ENCODE data around the gene ABI3BP. TPM values are rescaled to one million over a fixed set of nuclear protein-coding genes. Genes with fewer than 3 reads are reported as not detected.
"Not testable (repeated sequence)": the region's sequence is repeated elsewhere in the genome, so short reads cannot be mapped to it uniquely, and the experiment has no call there.

ABI3BP gene, protein sequence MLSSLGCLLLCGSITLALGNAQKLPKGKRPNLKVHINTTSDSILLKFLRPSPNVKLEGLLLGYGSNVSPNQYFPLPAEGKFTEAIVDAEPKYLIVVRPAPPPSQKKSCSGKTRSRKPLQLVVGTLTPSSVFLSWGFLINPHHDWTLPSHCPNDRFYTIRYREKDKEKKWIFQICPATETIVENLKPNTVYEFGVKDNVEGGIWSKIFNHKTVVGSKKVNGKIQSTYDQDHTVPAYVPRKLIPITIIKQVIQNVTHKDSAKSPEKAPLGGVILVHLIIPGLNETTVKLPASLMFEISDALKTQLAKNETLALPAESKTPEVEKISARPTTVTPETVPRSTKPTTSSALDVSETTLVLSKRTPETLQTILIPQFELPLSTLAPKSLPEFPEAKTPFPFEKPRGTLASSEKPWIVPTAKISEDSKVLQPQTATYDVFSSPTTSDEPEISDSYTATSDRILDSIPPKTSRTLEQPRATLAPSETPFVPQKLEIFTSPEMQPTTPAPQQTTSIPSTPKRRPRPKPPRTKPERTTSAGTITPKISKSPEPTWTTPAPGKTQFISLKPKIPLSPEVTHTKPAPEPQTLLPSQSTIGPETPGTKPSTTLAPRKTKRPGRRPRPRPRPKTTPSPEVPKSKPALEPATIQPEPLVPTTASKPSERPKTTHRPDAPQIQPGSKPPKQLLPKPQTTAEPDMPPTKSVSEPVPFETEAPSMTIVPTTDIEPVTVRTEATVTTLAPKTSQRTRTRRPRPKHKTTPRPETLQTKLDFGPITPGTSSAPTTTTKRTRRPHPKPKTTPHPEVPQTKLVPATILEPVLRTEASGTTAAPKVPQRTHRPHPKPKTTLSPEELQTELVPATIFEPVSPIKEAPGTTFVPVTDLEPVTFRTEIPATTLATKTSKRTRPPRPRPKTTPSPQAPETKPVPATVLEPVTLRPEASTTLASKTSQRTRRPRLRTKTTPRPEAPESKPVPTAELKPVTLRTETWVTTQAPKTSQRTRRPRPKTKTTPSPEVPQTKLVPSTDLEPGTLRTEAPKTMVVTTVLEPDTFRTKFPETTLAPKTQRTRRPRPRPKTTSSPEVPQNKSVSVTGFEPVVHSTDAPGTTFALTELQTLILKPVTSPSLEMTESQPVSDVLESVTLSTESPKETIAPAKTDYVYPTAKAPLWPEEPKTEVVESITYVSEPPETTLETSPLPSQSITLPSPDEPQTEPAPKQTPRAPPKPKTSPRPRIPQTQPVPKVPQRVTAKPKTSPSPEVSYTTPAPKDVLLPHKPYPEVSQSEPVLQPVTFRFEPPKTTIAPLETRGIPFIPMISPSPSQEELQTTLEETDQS (N-terminal part only)
- total RNA-seq: not detected in 2 replicates

DNA sequence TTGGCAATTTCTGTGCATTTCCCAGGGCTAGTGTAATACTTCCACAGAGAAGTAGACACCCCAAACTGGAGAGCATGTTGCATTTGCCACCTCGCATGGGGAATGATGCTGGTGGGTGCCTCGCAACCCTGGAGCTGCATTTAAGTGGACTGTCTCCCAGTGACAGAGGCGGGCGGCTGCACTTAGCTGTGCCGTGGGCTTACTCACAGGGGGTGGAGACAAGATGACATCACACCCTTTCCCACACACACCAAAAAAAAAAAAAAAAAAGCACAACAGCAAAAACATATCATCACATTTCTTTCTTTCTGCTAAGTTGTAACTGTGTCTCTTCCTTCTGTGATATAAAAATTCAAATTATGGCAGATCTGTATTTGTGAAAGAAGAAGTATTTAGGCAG lies at the start of gene ABI3BP:
Gene ABI3BP, minus strand, starts transcription at position 113 of the 400 bp plus-strand sequence. Its CDS starts 37 bp downstream, at position 76.
- intact Hi-C loops (cut with micrococcal nuclease): no loop called here

DNA sequence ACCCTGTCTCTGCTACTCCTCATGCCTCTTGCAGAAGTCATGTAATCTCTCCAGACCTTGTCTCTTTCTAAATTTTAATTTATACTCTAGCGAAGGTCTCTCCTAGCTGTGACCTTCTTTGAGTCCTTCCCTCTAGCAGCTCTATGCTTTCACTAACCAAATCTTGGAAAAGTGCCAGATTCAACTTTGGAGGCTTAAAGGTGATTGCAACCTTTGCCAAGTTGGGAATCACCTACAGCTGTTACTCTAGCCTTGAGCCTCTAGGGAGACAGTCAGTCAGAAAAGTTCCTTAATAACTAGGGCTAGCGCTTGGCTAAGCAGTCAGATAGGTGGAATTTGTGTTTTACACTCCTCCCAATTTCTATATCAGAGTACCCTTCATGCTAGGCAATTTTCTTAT lies 46.1 kb upstream of the ABI3BP start:
- intact Hi-C loops (cut with micrococcal nuclease): no loop called here

DNA sequence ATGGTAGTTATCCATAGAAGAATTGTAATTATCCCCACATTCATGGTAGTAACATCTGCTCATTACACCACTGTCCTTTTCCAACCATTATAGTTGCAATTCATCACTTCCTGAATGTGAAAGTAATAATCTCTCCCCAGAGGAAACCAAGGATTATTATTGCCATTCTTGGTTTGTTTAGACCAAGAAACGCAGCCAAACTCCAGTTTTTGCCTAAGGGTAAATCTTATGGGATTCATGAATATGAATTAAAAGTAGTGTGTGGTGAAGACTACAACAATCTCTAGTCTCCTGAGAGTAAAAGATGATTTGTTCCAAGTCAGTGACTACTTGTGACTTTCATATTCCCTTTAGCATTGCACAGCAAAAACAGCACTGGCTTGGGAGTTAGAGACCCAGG lies 45.7 kb upstream of the ABI3BP start:
- intact Hi-C loops (cut with micrococcal nuclease): no loop called here

DNA sequence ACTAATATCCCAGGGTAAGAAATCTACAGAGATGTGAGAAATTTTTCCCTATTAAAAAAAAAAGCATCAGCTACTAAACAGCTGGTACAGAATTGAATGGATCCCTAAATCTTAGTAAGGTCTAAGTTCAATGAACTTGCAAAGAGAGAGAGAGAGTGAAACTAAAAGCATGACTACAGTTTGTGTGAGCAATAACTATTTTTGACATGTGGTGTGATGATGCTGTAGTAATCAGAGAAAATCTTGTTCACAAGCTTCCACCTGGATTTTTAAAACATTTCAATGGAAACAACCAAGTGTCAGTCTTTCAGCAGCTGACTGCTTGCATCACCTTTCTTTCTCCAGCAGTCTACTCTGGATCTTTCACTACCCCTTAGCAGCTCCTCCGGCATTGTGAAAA lies 45.2 kb upstream of the ABI3BP start:
- intact Hi-C loops (cut with micrococcal nuclease): no loop called here

DNA sequence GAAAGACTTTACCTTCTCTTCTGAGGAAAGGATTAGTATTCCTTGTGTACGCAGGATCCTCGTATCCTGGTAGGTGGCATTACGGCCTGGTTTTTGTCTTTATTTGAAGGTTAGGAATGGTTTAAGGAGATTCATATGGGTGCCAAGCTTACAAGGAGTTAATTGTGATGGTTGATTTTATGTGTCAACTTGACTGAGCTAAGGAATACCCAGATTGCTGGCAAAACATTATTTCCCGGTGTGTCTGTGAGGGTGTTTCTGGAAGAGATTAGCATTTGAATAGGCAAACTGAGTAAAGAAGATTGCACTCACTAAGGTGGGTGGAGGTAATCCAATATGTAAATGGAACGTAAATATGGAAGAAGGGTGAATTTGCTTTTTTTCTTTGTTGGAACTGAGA lies 44.4 kb upstream of the ABI3BP start:
- intact Hi-C loops (cut with micrococcal nuclease): no loop called here

DNA sequence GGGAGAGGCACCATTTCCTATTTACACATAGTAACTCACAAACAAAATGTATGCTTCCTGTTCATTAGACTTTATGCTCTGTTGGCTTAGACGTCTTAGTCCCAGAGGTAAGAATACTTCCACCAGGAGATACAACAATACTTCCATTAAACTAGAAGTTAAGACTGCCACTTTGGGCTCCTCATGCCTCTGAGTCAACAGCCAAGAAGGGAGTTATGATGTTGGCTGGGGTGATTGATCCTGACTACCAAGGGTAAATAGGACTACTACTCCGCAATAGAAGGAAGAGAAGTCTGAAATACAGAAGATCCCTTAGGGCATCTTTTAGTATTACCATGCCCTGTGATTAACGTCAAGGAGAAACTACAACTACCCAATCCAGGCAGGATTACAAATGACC lies 43.5 kb upstream of the ABI3BP start:
- intact Hi-C loops (cut with micrococcal nuclease): no loop called here

DNA sequence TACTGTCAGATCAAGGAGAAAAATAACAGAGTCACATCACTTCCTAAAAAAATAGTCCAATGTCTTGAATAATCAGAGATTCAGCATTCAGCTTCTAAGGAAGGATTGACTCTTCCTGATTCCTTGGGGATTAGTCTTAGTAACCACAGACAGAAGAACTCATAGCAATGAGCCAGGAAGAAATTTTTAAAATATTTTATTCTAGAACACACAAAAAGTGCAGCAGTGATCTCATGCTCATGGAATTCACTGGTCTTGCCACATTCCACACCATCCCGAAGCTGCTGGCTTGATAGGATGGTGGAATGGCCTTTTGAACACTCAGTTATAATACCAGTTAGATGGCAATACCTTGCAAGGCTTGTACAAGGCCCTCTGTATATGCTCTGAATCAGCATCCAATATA lies 43.0 kb upstream of the ABI3BP start:
- intact Hi-C loops (cut with micrococcal nuclease): no loop called here

DNA sequence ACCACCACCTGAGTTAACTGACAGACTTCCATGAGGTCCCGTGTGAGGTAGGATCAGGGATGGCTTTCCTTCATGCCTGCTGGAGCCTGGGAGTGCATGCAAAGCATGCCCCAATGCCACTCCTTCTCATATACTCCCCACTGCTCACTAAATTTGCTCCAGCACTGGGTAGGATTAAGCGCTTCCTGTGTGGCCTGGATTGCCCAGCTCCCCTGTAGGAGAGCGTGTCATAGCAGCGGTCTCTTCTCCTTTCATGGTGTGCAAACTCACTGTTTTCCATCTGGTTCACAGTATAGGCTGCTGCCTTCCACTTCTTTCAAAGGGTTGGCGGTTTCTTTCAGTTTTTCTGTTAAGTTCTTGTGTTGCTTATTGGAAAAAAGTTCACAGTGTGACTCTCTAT lies 34.1 kb upstream of the ABI3BP start:
- intact Hi-C loops (cut with micrococcal nuclease): no loop called here

DNA sequence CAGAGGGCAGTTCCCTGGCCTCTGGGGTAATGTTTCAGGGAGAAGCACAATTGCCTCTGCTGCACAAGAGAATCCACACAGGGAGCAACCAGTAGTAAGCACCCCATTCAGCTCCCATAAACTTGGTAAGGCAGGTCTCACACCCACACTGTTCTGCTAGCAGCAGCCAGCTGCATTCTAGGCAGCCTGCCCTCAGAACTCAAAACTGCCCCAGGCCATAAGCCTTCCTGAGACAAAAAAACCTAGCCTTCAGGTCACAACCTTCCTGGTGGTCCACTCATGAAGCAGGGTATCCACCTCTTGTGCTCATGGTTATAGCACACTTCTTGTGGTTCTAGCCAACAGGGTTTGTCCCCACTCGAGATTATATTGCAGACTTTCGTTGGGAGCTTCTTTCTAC lies 33.7 kb upstream of the ABI3BP start:
- intact Hi-C loops (cut with micrococcal nuclease): no loop called here

DNA sequence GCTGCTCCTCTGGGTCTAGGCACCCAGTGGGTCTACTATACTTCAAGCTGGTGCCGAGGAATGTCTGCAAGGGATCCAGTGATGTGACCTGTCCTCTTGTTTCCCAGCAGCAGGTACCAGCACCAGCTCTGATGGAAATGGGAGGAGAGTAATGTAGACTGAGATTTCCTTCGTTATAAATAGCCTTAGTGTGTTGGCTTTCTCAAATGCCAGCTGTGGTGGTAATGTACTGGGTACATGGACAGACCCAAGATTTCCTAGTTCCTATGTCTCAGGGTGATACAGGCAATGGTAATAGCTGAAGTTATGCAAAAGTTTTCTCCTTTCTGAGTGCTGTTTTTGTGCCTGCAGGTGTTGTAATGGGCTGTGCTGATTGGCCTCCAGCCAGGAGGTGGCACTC lies 33.0 kb upstream of the ABI3BP start:
- intact Hi-C loops (cut with micrococcal nuclease): no loop called here

DNA sequence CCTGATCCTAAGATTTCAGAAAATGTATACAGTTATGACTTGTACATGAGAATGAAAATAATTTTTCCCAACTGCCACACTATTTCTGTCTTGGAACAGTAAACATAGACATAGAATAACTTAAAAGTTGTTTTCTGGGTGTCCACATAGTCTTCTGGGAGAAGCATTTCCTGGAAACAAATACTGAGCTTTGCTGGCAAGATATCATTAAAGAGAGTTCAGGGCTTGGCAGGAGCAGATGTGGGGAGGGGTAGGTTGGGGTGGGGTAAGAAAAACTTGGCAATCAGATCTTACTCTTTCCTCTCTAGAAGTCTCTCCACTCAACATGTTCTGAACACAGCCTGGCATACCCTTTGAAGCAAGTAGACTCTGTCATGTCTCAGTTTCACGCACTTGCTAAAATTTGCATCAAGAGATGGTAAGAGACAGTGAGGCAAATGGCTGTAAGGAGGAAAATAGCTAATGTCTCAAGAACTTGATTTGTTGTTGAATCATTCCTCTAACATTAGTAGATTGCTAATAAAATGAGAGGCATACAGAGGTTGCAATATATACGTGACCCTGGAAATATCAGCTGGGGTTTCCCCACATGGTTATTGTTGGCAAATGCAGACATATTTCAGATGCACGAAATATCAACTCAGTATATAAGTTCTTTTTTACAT lies 27.3 kb upstream of the ABI3BP start:
- intact Hi-C loops (cut with micrococcal nuclease): no loop called here

DNA sequence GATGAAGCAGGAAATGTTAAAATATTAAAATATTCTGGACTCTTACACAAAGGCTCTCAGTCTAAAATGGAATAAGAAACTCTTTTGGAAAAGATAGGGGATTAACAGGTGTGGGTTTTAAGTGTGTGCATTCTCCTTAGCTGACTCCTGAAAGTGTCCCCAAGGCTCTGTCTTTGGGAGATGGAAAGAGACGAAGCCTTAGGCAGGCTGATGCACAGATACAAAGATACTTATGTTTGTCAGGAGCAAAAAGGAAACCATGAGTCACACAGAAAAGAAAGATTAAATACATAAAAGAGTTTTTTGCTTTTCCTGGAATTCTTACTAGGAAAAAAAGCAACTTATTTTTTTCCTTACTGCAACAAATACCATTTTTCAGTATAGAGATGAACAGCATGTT lies 23.8 kb upstream of the ABI3BP start:
- intact Hi-C loops (cut with micrococcal nuclease): no loop called here

DNA sequence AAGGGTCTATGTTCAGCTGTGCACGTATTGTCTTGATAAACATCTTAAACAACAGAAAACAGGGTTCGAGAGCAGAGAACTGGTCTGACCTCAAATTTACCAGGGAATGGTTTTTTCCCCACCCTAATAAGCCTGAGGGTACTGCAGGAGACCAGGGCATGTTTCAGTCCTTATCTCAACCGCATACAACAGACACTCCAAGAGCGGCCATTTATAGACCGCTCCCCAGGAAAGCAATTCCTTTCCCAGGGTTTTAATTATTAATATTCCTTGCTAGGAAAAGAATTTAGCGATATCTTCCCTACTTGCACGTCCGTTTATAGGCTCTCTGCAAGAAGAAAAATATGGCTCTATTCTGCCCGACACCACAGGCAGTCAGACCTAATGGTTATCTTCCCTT lies 19.1 kb upstream of the ABI3BP start:
- intact Hi-C loops (cut with micrococcal nuclease): not testable (repeated sequence)

DNA sequence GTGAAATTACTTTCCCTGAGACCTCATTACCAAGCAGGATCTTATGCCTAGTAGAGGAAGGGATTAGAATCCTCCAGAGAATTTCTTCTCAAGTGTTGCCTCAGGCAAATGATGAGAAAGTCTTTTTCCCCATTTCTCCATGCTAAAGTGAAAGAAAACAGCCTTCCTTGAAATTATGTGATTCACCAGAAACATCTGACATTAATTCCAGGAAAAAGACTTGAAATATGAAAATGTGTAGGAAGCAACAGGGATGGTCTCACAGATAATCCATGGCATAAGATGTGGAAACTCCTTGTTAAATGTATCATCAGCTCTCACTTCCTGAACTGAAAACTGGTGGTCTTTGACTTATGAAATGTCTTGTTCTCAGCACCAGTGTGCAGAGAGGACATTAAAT lies 17.9 kb upstream of the ABI3BP start:
- intact Hi-C loops (cut with micrococcal nuclease): no loop called here

DNA sequence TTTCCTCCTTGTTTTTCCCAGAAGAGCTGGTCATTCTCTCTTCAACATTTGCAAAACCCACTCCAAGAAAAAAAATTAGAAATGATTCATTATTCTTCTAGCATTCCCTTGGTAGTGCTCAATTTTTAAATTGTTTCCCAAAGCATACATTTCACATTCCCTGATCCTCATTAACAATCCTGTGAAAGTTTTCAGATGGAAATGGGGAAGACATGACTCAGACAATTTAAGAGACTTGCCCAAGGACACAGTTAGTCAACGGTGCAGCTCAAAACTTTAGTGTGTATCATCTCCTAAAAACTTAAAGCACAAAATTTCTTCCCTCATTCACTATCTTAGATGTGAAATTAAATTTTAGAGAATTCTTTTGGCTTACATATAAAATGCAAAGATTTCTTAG lies 17.1 kb upstream of the ABI3BP start:
- intact Hi-C loops (cut with micrococcal nuclease): no loop called here

DNA sequence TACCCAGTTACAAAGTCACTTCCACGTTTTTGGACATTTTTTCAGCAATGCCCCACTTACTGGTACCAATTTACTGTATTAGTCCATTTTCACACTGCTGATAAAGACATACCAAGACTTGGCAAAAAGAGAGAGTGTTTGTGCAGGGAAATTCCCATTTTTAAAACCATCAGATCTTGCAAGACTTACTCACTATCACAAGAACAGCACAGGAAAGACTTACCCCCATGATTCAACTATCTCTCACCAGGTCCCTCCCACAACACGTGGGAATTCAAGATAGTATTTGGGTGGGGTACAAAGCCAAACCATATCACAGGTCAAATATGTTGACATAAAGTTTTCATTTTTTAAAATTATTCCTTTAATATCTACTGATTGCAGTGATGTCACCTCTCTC lies 16.2 kb upstream of the ABI3BP start:
- intact Hi-C loops (cut with micrococcal nuclease): no loop called here

DNA sequence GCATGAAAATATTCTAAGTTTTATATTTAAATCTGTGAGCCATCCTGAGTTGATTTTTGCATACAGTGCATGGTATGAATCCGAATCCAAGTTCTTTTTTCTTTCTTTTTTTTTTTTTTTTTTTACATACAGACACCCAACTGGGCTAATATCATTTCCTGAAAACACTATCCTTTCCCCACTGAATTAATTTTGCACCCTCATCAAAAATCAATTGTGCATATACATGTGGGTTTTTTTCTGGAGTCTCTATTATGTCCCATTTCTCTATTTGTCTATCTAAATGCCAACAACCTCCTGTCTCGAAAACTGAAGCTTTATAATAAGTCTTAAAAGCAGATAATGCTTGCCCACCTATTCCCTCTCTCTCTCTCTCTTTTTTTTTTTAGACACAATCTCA lies 5.9 kb upstream of the ABI3BP start:
- intact Hi-C loops (cut with micrococcal nuclease): no loop called here

DNA sequence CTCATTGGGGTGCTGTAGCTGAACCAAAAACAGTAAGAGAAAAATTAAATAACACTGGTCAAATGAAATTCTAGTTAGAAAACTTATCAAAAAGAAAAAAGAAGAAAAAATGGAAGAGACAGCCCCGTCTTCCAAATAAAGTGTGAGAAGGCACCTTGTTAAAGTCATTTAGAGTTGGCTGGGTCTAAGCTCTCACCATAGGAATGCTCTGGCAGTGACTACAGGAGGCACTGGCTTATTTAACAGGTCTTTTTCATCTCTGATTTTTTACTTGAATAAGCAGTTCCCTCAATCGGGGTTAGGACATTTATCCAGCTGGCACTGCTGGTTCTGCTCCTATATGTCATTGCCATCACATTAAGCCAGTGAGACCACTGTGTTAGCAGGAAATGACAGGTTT lies 1.6 kb upstream of the ABI3BP start:
- intact Hi-C loops (cut with micrococcal nuclease): no loop called here

DNA sequence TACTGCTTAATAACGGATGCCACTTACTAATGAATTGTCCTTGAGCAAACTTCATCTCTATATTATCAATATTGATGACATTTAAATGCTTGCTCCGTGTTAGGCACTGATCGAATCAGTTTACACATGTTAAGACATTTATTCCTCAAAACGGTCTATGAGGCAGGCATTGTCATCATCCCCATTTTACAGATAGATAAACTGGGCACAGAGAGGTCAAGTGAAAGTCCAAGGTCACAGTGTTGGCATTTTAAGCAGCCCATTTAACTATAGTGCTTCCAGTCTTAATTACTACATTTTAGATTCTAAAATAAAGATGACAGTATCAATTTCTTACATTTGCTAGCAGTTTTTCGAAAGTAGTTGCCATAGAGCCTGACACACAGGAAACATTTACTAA lies 966 bp upstream of the ABI3BP start:
- intact Hi-C loops (cut with micrococcal nuclease): no loop called here

DNA sequence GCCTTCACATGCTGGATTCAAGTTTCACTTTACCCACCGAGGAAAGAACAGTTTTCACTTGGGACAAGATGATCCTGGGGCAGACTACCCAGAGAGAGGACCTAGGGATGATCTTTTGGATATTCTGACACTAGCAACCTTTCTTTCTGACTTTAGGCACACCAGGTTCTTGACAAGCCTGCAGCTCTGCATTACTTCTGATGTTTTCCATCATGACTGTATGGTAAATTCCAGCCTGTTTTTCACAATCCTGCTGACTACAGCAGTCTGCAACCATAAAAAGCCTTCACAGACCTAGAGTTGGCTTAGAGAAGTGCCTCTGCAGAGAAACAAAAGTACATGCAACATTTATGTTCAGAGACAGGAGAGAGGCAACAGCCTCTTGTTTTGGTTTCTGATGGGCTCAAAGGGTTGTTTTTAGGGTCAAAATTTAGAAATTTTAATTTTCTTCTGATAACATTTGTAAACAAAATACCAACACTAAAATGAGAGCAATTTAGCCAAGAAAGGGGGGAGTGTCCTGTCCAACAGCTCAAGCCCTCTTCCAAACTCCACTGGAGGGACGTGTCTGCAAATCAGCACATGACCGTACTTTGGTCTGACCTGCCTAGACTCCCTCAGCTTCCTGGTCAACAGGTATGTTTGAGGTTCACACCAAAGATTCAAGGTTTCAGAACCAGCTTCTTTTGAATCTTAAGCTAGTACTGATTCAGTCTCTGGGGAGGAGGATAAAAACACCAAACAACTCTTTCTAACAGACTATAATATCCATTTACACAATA lies 799 bp downstream of the ABI3BP start:
- intact Hi-C loops (cut with micrococcal nuclease): no loop called here

Measured in T-helper 1 cell treated with Interleukin-12 subunit alpha and Interleukin-12 subunit beta and Interleukin-4 antibody, amounts not matched to agents 30 ng/mL and 1 ng/mL, for 36 hours (primary cell).